Stimulated activated CD4-positive, alpha-beta T cell treated with anti-CD3 and anti-CD28 coated beads, Interleukin-4, amount 100 ng/mL, for 48 hours (primary cell): Measurements from ENCODE around the gene BCAS4.
"Not testable (repeated sequence)": the region's sequence is repeated elsewhere in the genome, so short reads cannot be mapped to it uniquely, and the experiment has no call there.

Experiments used
- DNase-seq, 2 donors: peaks; one replicate each; pipeline ENCODE4 v3.0.0-alpha.2; 2020; ENCODE audit warnings: low read depth in 2 of 2

The BCAS4 gene

GRCh38 chr20:50876063-50876685, 81.3 kb downstream of the BCAS4 start:
- no peak for DNase-seq

DNA sequence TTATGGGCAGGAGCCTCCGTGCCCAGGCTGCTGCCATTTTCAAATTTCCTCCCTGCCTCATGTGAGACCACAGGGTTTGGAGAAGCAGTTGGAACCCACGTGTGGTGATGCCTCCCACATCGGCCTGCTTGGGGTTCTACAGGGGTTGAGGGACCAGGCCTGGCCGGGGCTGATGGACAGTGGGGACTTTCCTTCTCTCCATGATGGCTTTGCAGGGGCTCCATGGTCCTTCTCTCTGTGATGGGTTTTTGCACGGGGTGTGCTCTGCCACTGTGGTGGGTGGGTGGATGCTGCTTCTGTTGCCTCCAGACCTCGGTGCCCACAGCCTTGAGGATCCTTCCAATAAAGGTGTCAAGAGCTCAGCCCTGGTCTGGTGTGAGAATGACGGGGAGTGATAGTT, 82.0 kb downstream of the BCAS4 start:
- no peak for DNase-seq

- no peak for DNase-seq
These were observed 82.4 kb downstream of the BCAS4 start for GRCh38 chr20:50877232-50877743.

GRCh38 chr20:50879649-50880550, 85.0 kb downstream of the BCAS4 start:
- DNase-seq, result no peak

- not testable (repeated sequence) for DNase-seq
These were observed 87.0 kb downstream of the BCAS4 start for GRCh38 chr20:50881759-50882424.

GRCh38 chr20:50883856-50884255, 89.0 kb downstream of the BCAS4 start:
- no peak for DNase-seq

GRCh38 chr20:50885068-50885467, 90.2 kb downstream of the BCAS4 start:
- DNase-seq, result no peak

DNA sequence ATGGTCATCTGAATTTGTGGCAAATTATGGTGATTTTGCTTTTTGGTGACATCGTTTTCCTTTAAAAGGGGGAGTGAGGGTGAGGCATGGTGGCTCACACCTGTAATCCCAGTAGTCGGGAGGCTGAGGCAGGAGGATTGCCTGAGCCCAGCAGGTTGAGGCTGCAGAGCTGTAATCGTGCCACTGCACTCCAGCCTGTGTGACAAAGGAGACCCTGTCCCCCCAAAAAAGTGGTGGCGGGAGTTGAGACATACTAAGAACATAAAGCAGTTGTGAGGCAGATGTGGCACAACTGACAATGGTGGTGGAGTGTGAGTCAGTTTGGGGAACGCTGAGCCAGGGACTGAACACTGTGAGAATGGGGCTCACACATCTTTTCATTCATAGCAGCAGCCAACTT, 90.9 kb downstream of the BCAS4 start:
- DNase-seq, result no peak

GRCh38 chr20:50886184-50886790, 91.4 kb downstream of the BCAS4 start:
- DNase-seq, result no peak

GRCh38 chr20:50887576-50887975, 92.7 kb downstream of the BCAS4 start:
- no peak for DNase-seq

GRCh38 chr20:50891138-50891537, 96.3 kb downstream of the BCAS4 start:
- DNase-seq, result no peak

GRCh38 chr20:50892394-50892793, 97.5 kb downstream of the BCAS4 start:
- DNase-seq, result no peak

- no peak for DNase-seq
These were observed 98.8 kb downstream of the BCAS4 start for GRCh38 chr20:50893620-50894019.

GRCh38 chr20:50895111-50895830, 100.4 kb downstream of the BCAS4 start:
- DNase-seq, result no peak

DNA sequence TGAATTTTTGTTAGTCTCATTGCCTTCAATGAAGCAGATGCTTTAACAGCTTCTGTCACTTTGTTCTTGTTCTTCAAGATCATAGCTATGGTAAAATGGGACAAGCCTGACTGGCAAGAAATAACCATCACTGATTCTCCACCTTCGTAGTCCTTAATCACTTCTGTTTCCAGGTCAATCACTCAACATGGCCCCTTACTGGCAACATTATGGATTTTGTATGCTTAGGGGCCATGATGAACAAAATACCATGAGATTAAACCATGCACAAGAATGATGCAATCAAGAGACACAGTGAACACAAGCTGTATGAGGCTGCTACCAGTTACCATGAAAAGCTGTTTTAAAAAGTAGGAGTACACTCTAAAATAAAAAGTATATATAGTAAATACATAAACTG, 103.6 kb downstream of the BCAS4 start:
- DNase-seq, result no peak

- no peak for DNase-seq
These were observed 105.4 kb downstream of the BCAS4 start for GRCh38 chr20:50900261-50900660.

DNA sequence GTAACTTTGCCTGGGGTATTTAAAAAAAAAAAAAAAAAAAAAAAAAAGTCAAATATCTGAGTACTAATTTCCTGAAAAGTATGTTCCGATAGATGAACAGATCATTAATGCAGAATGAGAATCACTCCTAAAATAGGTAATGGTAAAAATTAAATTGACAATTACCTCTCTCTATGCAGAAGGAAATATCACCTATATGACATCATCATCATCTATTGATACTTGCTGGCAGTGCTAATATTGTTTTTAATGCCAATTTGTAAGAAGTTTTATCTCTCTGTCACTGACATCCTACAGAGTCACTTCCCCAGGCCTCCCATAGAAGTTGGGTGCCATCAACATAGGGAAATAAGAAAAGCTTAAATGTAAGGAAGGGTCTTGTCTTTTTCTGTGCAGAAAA, 106.4 kb downstream of the BCAS4 start:
- DNase-seq, result no peak

DNA sequence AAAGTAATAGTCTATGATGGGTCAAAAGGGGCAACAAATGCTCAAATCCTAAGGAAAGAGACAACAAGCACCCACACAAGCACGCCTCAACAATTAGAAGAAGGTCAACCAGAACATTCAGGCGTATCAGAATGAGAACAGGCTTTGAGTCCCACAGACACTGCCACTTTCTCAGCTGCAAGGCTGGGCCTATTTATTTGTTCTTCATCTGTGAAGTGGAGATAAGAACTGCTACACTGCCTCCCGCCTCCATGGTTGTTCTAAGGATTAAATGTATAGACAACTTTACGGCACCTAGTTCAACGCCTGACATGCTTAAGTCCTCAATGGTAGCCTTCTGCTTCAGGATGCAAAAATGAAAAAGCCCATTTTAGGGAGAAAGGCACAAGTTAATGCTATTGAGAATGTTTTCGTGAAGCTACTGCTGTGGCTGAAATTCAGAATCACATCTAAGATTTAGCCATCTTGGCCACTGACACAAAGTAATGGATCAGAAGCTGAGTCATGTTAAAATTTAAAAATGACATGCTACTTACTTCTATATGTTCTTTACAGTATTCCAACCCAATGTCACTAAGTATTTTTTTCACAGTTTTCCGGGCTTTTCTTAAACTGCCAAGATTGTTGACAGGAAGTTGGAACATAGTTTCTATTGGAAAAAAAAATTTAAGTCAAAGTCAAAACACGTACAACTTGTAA, 108.6 kb downstream of the BCAS4 start:
- no peak for DNase-seq

GRCh38 chr20:50904067-50904570, 109.3 kb downstream of the BCAS4 start:
- no peak for DNase-seq

DNA sequence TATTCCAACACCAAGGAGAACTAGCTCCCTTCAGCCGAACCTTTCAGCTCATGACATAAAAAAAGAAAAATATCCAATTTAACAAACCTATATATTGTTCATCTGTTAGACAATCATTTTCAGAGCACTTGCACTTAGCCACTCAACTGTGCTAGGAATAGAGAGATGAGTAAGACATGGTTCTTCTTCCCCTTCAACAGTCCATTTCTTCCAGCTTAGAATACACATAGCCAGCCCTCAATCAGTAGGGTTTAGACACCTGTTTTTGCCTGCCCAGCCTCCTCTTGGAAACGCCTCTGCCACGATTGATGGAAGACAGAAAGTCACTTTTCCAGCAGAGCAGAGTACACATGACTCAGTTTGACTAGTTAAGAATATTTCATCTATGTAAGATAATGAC, 114.6 kb downstream of the BCAS4 start:
- no peak for DNase-seq

- no peak for DNase-seq
These were observed 116.2 kb downstream of the BCAS4 start for GRCh38 chr20:50911030-50911429.
